Cardiac fibroblast (primary cell): ENCODE data around the gene AHCYL2.

Experiments used
- DNase-seq, 2 donors: peaks; one replicate each; pipeline versions ENCODE4 v3.0.0 to v3.0.0-alpha.2; 2010; ENCODE audit warnings: low read depth in 2 of 2
- H3K4me3 ChIP-seq, 2 donors: replicated peaks in 1 of 2; 1 replicate in 1 of 2; 2 replicates in 1 of 2; pipeline ENCODE4 v1.5.1; 2011; ENCODE audit warnings: low read depth in 2 of 2, low read length in 2 of 2, mild to moderate bottlenecking in 2 of 2, moderate library complexity in 1 of 2
- CTCF ChIP-seq: IDR thresholded peaks from one replicate; pipeline ENCODE4 v1.5.1; 2011; ENCODE audit warnings: low read depth, mild to moderate bottlenecking, low read length, inconsistent platforms

Gene AHCYL2

GRCh38 chr7:129450295-129450694 is 225.5 kb downstream of the AHCYL2 start:
- H3K4me3 ChIP-seq, result no peak overlapping the region
- no peak for DNase-seq
- TF ChIP-seq CTCF, result no peak

DNA sequence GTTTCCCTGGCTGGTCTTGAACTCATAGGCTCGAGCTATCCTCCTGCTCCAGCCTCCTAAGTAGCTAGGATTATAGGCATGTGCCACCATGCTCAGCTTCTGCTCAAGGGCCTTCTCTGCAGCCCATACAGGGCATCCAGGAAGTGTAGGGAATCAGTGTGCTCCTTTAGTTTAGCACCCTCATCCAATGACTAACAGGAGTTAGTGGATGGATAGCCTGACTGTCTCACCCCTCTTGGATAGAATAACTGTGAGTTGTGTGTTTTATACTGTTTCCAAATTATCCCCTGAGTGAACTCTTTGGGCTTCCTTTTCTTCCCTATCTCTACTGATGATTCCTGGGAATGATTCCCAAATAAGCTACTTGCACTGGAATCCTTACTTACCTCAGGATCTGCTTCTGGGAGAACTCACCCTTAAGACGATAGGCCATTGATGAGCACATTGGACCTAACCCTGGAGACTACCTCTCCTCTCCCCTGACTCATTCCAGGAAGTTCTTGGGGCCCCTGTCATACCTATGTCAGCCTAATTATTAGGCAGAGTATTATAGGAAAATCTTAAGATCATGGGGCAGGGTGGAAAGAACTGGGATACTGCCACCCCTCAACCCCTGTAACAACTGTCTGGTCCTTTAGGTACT is 227.9 kb downstream of the AHCYL2 start:
- DNase-seq, result no peak
- H3K4me3 ChIP-seq, result no peak overlapping the region
- no peak for TF ChIP-seq CTCF

DNA sequence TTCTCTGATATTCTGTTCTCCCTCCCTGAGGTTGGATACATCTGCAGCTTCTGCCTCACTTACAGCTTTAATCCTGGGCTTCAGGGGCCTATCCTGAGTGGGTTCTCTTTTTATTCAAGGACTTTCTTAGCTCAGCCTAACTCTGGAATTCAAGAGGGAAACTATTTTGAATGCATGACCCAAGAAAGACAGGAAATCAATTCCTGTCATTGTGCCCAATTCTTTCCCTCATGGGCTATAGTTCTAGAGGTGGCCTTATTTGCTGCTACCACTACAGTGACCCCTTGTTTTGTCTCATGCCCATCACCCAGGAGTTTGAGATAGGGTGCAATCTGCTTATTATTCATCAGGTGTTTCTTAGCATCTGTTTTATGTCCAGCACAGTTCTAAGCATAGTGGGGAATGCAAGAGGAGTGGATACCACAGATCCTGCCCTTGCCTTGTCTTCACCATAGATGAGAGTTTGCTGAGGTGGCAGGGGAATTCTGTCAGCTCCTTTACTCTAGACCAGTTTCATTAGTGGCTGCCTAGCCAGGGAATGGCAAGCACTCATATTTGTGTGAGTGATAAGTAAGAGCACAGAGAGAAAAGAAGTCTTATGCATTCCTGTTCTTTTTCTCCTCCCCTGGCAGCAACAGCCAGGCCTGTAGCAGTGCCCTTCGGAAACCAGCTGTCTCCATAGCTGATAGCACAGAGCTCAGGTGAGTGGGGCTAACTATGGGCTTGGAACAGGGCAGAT is 228.8 kb downstream of the AHCYL2 start:
- TF ChIP-seq CTCF, result no peak
- peak in 1 of 2 donors; percentile 11 for DNase-seq
- no peak overlapping the region for H3K4me3 ChIP-seq

GRCh38 chr7:129454249-129454551 is 229.4 kb downstream of the AHCYL2 start:
- H3K4me3 ChIP-seq, result no peak overlapping the region
- no peak for DNase-seq
- TF ChIP-seq CTCF, result no peak

DNA sequence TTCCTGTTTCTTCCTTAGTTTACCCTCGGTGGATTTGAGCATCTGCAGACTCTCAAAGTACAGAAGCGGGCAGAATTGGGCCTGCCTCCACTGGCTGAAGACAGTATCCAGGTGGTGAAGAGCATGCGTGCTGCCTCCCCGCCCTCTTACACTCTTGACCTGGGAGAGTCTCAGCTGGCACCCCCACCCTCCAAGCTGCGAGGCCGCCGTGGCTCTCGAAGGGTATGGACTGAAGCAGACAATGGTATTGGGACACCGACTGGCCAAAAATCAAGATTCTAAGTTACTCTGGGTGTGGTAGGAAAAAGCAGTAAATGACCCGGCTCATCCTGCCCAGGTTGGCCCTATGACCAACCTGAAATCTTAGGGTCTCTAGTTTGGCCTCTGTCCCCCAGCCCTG is 231.6 kb downstream of the AHCYL2 start:
- H3K4me3 ChIP-seq, result no peak overlapping the region
- no peak for TF ChIP-seq CTCF
- DNase-seq, result no peak

- no peak for DNase-seq
- H3K4me3 ChIP-seq, result no peak overlapping the region
- no peak for TF ChIP-seq CTCF
Measured at GRCh38 chr7:129457101-129457500, 232.3 kb downstream of the AHCYL2 start.
